HG02798 (cell line): ENCODE data around the gene GARNL3.

Source experiments
- ATAC-seq: cut with Tn5 transposase; IDR thresholded peaks from one replicate; pipeline ENCODE4 v1.9.1; 2021; ENCODE audit warnings: mild to moderate bottlenecking; ENCODE audit not compliant: unreplicated experiment, poor library complexity

Gene GARNL3

DNA sequence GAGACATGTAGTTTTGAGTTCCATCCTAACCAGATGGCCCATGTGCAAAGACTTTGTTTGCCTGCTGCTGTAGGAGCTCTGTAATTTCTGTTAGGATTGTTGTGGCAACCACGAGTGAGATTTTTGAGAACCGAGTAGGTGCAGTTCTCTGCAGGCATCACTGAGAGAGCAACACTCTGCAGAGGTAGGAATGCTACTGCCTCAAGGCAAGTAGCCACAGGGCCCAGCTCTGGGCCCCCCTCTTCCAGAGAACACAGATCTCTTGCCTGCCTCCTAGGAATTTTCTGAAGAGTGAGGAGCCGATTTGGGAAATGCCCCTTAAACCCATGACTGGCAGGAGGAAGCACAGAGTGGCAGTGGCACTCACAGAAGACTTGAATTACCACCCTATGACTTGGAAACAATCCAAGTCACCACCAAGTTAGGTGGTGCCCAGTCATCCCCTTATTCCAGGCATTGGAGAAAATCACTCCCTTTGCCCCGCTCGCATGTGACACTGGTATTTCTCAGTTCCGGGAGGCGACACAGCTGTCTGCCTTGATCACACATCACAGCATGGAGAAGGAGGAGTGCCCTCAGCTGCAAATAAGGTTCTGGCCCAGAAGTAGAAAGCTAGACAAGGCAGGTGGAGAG is 79.9 kb downstream of the GARNL3 start:
- no peak for ATAC-seq

DNA sequence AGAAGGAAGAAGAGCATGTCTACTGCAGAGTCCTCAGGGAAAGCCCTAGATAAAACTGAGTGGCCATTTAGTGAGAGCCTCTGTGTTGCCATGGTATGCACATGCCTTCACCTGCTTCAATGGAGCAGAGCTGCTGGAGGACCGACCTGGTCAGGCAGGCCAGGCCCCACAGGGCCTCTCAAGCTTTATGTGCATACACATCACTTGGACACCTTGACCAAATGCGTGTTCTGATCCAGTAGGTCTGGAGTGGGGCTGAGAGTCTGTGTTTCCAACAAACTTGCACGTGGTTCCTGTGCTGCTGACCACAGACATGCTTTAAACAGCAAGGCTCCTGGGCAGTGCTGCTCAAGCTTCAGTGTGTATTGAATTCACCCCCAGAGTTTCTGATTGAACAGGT is 81.0 kb downstream of the GARNL3 start:
- ATAC-seq: no peak

DNA sequence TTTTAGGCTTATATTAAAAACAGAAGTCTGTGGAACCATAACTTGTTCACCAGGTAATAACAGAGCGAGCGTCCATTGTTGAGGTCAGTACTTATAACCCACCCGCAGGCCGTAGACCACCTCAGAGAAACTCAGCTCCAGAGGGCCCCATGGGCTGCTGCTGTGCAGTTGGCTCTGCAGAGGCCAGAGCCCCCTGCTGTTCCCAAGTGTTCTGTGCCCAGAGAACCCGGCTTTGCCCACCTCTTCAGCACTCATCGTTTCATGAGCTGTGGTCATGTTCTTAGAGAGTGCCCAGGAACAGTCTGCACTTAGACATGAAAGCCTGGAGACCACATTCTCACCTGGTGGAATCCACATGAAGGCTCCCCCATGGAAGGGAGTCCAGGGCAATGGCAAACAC is 82.0 kb downstream of the GARNL3 start:
- no peak for ATAC-seq

DNA sequence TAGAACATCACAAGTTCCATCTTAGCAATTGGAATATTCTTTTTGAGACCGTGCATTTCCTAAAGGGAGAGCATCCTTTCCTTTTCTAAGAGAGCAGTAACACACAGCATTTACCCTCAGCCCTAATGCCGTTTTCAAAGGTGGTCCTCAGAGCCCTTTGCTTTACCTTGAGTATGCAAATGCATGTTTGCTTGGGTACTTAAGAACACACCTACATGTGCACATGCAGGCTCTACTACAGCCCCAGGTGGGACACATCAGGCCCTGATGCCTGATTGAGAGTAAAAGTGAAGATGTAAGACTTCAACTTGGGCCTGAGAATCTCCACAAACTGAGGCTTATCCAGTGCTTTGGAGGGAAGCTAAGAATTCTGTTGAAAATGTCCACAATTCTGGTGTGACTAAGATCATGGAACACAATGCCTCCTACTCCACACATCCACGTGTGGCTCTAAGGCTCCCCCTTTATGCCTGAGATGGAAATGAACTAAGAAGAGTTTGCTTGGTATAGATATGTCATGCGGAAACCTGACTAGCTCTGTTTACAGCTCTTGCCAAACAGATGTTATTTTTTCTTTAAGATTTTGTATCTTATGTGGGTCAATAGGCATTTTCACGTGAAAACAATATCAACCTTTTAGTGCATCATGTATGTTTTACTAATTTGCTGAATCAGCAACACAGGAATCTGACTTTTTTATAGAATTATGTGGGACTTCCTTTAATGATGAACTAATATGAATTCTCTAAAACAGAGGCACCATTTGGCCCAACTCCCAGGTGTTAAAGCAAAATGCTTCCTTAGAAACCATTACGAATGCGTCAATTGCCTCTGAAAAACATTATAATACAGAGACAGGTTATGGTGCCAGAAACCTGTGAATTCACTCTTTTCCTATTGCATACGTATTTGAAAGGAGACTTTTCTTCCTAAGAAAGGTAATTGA is 83.5 kb downstream of the GARNL3 start:
- ATAC-seq: no peak

DNA sequence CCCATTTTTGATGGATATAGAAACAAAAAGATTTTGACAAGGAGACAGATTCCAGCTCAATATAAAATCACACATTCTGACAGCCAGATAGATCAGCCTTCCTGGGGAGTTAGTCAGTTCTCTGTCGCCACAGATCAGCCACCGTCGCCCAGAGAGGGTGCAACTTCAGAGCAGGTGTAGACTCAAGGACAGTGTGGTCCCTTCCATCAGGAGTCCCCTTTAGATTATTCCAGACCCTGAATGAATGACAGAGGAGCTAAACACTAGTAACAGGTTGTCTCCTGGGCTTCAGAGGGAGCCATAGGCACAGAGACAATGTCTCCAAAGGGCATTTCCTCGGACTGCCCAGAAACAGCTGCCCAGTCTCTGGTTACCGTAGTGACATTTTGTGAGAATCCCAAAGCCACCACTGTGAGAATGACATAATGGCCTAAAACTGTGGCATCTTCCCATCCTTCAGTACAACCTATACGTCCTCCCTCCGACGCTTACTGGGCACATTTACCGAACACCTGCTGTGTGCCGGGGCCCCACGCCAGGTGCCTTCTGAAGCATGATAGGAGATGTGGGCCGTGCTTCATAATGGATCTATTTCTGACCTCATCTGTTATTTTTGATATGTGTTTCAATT is 85.0 kb downstream of the GARNL3 start:
- ATAC-seq: no peak

DNA sequence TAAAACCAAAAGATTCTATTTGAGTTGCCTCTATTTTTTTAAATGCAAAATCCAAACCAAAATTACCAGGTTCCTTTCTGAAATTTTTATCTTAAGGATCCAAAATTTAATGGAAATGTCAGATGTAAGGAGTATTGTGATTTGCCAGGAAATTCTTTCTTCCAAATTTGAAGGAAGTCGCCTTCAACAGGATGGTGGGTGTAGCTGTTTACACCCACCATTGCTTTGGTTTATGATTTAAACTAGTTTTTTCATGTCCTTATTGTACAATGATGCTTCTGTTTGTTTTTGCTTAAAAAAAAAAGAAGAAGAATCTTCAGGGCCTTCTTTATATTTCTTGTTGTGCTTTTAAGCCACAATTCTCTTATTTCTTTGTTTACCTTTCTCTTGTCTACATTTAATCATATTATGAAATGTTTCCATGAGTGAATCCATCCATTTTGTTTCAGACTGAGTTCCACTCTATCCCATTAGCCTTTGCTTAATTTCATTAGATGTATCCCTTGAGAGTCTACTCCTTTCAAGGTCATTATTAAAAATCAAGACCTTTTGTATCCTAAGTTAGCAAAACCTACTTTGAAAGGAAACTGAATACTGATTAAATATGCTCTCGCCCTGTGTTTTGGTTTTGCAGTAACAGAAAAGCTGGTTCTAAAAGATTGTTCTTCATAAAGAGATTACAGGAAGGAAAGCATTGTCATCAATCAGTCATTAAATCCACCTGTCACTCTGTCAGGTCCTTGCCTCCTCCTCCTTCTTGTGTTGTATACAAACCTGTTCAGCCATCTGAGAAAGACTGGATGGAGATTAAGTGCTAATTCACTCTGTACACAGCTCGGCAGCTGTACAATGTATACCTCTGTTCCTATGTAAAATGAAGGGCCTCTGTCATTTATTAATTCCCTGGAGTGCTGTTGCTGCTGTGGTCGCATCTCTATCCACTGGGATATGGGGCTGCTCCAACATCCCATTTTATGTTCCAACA is 86.9 kb downstream of the GARNL3 start:
- no peak for ATAC-seq

DNA sequence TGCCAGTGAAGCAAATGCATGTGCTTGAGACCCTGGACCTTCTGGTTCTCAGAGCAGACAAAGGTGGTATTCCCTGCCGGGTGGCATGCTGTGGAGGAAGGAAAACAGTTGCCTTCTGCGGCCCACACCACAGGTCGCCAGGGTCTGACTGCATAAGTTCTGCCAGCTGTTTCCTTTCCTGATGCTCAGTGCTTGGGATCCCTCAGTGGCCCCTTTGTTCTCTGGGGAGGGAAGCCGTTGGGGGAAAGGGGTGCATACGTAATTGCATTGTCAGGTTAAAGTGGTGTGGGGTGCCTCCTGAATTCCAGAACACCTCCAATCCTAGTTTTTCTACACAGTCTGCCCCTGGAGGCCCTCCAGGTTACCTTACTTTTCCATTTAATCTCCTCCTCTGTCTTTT is 89.3 kb downstream of the GARNL3 start:
- ATAC-seq: no peak

DNA sequence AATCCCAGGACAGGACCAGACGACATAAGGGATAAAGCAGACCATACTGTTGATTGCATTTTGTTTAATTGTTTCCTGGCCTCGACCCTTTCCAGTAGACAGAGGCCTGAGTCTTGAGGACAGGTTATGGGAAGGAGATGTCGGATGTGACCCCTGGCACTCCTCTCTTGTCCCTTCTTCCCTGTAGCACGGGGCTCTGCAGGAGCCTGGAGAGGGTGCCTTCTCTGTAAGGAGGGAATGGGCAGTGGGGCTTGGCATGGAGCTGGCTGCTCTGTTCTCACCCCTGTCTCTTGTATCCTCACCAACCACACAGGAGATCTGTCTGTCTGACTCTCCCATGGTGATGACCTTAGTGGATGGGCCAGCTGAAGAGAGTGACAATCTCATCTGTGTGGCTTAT is 92.3 kb downstream of the GARNL3 start:
- no peak for ATAC-seq

DNA sequence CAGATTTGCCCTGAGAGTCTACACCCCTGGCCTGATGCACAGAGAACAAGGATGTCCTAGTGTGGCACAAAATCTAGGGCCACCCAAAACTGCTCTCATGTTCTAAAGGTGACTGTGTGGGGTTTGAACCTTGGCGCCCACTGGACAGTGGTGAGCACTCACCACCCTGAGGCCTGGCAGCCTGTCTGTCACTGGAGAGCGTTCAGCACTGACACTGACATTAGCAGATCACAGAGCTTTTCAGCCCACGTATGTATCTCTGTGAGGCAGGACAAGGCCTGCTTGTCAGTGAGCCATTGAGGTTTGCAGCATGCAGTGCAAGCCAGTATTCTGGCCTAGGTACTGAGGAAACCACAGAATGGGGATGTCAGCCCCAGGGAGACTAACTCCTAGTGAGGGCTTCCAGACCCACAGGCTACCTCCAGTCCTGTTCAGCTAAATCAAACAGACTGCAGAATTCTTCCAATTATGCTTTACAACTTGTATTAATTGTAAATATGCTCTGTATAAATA is 93.5 kb downstream of the GARNL3 start:
- no peak for ATAC-seq

DNA sequence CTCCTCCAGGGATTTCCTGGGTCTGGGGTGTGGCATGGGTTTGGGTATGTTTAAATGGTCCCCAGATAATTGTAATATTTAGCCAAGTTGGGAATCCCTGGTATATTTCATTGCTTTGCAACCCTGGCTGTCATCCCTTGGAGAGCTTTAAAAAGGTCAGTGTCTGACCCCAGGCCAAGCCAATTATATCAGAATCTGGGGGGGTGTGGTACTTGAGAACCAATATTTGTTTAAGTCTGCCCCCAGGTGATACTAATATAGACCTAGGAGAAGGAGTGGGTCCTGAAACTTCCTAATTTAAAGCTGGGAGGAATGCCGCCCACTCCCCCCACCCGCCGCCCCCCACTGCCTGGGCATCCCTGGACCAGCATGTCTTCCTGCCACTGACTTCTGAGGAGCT is 94.2 kb downstream of the GARNL3 start:
- ATAC-seq: no peak

DNA sequence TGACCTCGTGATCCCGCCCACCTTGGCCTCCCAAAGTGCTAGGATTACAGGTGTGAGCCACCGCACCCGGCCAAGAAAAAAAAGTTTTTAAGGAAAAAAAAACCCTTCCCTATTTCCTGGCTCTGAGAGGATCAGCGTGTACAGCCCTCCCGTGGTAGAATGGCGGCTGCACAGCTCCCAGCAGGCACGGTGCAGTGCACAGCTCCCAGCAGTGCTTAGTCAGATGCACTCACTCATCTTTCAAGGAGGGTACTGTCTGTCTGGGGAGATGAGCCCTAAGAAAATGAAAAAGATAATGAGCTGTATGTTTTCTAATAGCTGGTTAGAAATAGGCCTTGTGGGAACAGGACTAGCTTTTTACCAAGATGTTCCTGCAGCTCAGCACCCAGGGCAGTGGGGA is 95.7 kb downstream of the GARNL3 start:
- ATAC-seq: no peak

DNA sequence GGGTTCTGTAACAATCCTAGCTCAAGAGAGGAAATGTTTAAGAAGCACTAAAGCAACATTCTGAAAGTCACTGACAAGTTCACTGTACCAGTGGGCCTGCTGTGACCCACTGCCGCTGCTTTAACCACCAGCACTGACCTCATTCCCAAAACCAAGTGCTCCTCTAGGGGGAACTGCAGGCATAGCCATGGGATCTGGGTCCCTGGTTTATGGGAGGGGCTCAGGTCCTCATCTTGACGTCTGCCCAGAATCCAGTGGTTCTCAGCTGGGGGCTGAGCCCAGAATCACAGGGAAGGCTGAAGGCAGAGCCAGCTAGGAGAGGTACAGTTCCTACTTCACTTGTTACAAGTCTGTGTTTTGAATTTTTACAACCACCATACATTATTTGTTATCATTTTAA is 96.3 kb downstream of the GARNL3 start:
- ATAC-seq: no peak

DNA sequence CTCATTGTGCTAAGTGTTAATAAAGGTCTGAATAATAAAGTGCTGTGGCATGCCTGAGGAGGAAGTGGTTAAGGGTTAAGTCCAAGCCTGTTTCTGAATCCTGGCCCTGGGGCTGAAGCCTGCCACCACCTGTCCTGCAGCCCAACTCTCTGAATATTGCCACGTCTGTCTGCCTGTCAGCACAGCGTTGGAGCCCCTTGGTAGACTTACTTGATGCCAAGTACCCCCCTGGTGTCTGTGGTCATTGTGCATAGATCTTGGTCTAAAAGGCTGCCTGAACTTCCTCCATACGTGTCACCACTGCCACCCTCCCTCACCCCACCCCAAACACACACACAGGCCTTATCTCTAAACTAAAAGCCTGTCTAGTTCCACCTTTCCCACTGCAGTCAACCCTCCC is 97.0 kb downstream of the GARNL3 start:
- no peak for ATAC-seq

DNA sequence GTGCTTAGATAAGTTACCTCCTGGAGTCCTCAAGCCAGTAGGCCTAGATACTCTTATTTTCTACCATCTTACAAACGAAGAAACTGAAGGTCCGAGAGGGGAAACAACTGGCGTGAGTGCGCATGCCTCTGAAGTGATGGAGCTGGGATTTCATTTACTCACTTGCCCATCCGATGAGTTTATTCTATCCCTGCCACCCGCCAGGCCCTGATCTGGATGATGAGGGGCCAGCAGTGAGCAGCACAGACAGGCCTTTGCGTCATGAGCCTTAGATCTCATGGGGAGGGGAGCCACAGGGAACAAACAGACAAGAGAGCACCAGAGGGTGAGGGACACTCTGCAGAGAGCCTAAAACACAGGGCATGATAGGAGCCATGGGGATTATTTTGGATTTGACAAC is 98.3 kb downstream of the GARNL3 start:
- ATAC-seq: no peak

DNA sequence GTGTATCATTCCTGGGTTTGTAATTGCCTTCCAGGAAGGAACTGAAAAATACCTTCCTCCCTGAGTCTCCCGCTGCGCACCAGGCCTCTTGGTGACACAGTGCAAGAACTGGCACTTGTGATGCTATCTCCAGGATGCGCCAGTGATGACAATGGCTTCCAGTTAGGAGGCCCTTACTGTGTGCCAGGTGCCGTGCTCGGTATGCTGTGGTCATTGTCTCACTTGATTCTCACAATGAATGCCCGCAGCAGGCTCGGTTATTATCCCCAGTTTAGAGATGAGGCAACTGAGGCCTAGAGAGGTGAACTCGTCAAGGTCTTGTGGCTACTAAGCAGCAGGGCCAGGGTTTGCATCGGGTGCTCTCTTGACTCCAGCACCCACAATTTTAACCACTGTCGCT is 100.9 kb downstream of the GARNL3 start:
- ATAC-seq: no peak

DNA sequence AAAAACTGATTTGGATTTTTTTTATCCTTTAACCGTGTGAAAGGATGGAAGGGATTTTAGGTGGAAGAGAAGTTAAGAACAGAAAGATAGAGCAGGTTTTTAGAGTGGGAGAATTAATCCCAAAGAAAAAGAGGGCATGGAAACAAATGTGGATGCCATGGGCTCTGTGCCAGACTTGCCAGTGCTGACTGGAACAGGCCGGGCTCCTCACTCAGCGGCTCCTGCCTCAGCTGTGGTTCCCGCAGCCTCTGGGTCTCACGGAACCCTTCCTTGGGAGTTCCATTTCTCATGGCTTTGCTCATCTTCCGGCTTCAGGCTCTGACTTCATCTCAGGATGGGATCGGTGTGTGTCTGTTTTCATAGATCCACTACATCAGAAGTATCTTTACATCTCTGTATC is 102.0 kb downstream of the GARNL3 start:
- ATAC-seq: no peak

DNA sequence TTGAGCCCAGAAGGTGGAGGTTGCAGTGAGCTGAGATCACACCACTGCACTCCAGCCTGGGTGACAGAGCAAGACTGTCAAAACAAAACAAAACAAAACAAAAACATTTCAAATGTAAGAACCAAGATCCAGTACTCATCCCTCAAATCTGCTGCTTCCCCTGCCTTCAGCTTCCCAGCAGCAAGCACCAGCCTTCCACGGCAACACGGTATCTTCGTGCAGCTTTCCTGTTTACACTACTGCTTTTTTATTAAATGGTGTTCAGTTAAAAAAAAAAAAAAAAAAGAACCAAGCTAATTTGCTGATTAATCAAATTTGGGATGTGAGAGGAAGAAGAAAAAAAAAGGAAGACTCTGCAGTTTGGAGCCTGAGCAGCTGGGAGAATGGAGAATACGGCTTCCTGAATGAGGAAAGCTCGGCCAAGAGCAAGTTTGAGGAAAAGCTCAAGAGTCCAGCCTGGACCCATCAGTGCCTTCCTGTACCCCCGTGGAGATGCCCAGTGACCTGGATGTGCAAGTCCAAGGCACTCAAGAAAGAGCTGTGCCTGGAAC is 104.4 kb downstream of the GARNL3 start:
- no peak for ATAC-seq

DNA sequence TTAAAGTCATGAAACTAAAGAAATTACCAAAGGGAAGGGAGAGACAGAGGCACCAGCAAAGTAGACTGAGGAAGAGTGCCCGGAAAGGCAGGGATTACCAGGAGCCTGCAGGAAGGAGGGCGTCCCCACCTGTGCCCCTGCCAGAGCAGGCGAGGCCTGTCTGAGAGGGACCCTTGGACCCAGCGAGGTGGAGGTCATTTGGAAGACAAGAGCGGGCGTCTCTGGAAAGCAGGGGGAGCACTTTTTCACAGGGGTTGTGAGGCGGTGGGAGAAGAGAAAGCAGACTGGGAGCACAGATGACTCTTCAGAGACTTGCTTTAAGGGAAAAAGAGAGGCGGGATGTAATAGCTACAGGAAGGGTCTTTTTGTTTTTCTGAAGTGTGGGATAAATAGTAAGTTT is 104.9 kb downstream of the GARNL3 start:
- ATAC-seq: no peak

DNA sequence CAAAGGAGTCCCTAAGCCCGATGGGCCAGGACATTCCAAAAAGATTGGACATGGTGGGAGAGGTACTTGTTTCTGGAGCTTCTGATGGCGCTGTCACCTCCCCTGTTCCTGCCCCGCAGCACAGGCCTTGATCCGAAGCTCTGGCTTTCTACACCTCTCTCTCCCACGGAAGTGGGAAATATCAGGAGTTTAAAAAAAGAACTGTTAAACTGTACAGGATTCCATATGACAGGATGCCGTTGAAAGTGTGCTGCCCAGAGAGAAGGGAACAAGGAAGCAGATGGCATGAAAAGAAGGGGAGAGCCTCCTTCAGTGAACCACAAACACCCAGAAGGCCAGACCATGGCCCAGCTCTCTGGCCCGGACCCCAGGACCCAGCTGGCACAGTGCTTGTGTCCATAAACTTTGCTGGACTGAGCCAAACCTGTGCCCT is 105.6 kb downstream of the GARNL3 start:
- no peak for ATAC-seq
